A549 (cell line): Measurements from ENCODE around the gene USH1C. TPM values are rescaled to one million over a fixed set of nuclear protein-coding genes. Genes with fewer than 3 reads are reported as not detected.

Experiments
- ATAC-seq, 2 experiments: fragments of 200-7000 bp in 1 of 2; fragments of >200 bp in 1 of 2; cut with Nextera tagmentation in 1 of 2; cut with Tn5 transposase in 1 of 2; 3 replicates each; pipeline versions ENCODE4 v1.8.0 to v1.9.1; 2018 to 2020; ENCODE audit warnings: mild to moderate bottlenecking in 1 of 2, moderate library complexity in 1 of 2
- CTCF ChIA-PET: fragments of 300-600 bp; sonication (Branson Sonifier 250); formaldehyde crosslinking; extraction: SDS; loops from one replicate; lab custom pipeline; 2021; ENCODE audit warnings: antibody characterized with exemption, inconsistent platforms; lab: Yijun Ruan, JAX
- POLR2A ChIA-PET: fragments of 350-600 bp; formaldehyde crosslinking; extraction: SDS; loops from one replicate; lab custom pipeline; 2021; ENCODE audit warnings: antibody characterized with exemption, inconsistent platforms; lab: Yijun Ruan, JAX
- DNase-seq, 2 experiments: peaks; one replicate each; pipeline versions ENCODE4 v3.0.0 to v3.0.0-alpha.2; 2011 to 2016; ENCODE audit warnings: low read depth in 1 of 2, low spot score in 1 of 2
- FAIRE-seq: peaks from 2 replicates; lab custom pipeline; 2011; peaks lifted over from hg19 to GRCh38; lab: Jason Lieb, UNC
- H3K27ac ChIP-seq, 2 experiments: fragments of >200 bp; sonication (Bioruptor Twin); formaldehyde crosslinking; 3 replicates each; pipeline ENCODE4 v1.5.1; 2016 to 2017
- H3K4me1 ChIP-seq: fragments of >200 bp; sonication (Bioruptor Twin); formaldehyde crosslinking; 3 replicates; pipeline ENCODE4 v1.6.1; 2016
- H3K4me2 ChIP-seq: fragments of >200 bp; sonication (Bioruptor Twin); formaldehyde crosslinking; 3 replicates; pipeline ENCODE4 v1.6.1; 2016
- H3K4me3 ChIP-seq: fragments of >200 bp; sonication (Bioruptor Twin); formaldehyde crosslinking; 3 replicates; pipeline ENCODE4 v1.5.1; 2016
- H3K9me3 ChIP-seq: fragments of >200 bp; sonication (Bioruptor Twin); formaldehyde crosslinking; 3 replicates; pipeline ENCODE4 v1.6.1; 2016
- BHLHE40 ChIP-seq: IDR thresholded peaks from 2 replicates; pipeline ENCODE4 v1.6.1; 2012; ENCODE audit warnings: low read depth, low read length, inconsistent platforms
- CBX2 ChIP-seq: fragments of 200-600 bp; sonication (generic); IDR thresholded peaks from 2 replicates; pipeline ENCODE4 v1.6.1; 2016; ENCODE audit warnings: low read depth, mild to moderate bottlenecking, borderline replicate concordance
- CBX8 ChIP-seq: fragments of 200-600 bp; sonication (generic); IDR thresholded peaks from 2 replicates; pipeline ENCODE4 v1.6.1; 2016
- CHD2 ChIP-seq: fragments of 150-350 bp; IDR thresholded peaks from 2 replicates; pipeline ENCODE4 v1.6.1; 2014; ENCODE audit warnings: low read length; ENCODE audit not compliant: partially characterized antibody
- CTCF ChIP-seq: fragments of >200 bp; sonication (Bioruptor Twin); formaldehyde crosslinking; IDR thresholded peaks from 3 replicates; pipeline ENCODE4 v1.5.1; 2016
- EHF ChIP-seq: fragments of 250-450 bp; sonication (Bioruptor Pico); IDR thresholded peaks from 2 replicates; pipeline ENCODE4 v1.5.0; 2020; ENCODE audit warnings: mild to moderate bottlenecking
- EHMT2 ChIP-seq: fragments of 200-600 bp; sonication (generic); IDR thresholded peaks from 2 replicates; pipeline ENCODE4 v1.6.1; 2016; ENCODE audit warnings: antibody characterized with exemption, low read depth, mild to moderate bottlenecking, moderate library complexity
- EP300 ChIP-seq, 2 experiments: fragments of >200 bp; sonication (Bioruptor Twin); formaldehyde crosslinking; IDR thresholded peaks; 2 replicates in 1 of 2; 3 replicates in 1 of 2; pipeline ENCODE4 v1.6.1; 2016 to 2017
- ESRRA ChIP-seq: fragments of 150-350 bp; IDR thresholded peaks from 2 replicates; pipeline ENCODE4 v1.6.1; 2014; ENCODE audit warnings: mild to moderate bottlenecking, low read length, borderline replicate concordance
- FOSB ChIP-seq: fragments of 250-450 bp; sonication (Bioruptor Pico); IDR thresholded peaks from 2 replicates; pipeline ENCODE4 v1.5.0; 2020; ENCODE audit warnings: mild to moderate bottlenecking, moderate library complexity
- FOXS1 ChIP-seq: fragments of 250-450 bp; sonication (Bioruptor Pico); IDR thresholded peaks from 2 replicates; pipeline ENCODE4 v1.5.0; 2020; ENCODE audit warnings: mild to moderate bottlenecking, moderate library complexity
- HDAC2 ChIP-seq: fragments of 200-600 bp; sonication (generic); IDR thresholded peaks from 2 replicates; pipeline ENCODE4 v1.6.1; 2016
- HEYL ChIP-seq: fragments of 250-450 bp; sonication (Bioruptor Pico); IDR thresholded peaks from 2 replicates; pipeline ENCODE4 v1.8.0; 2021; ENCODE audit warnings: mild to moderate bottlenecking, moderate library complexity
- HMGXB4 ChIP-seq: fragments of 250-450 bp; sonication (Bioruptor Pico); IDR thresholded peaks from 2 replicates; pipeline ENCODE4 v1.5.0; 2021; ENCODE audit warnings: mild to moderate bottlenecking, moderate library complexity, borderline replicate concordance
- HOXA7 ChIP-seq: fragments of 250-450 bp; sonication (Bioruptor Pico); IDR thresholded peaks from 2 replicates; pipeline ENCODE4 v1.5.0; 2020; ENCODE audit warnings: mild to moderate bottlenecking, moderate library complexity
- HOXB5 ChIP-seq: fragments of 250-450 bp; sonication (Bioruptor Pico); IDR thresholded peaks from 2 replicates; pipeline ENCODE4 v1.5.0; 2020; ENCODE audit warnings: mild to moderate bottlenecking, moderate library complexity
- JUN ChIP-seq, 2 experiments: fragments of >200 bp; sonication (Bioruptor Twin); formaldehyde crosslinking; IDR thresholded peaks; 2 replicates in 1 of 2; 3 replicates in 1 of 2; pipeline ENCODE4 v1.6.1; 2016 to 2017
- JUNB ChIP-seq: fragments of >200 bp; sonication (Bioruptor Twin); formaldehyde crosslinking; IDR thresholded peaks from 2 replicates; pipeline ENCODE4 v1.6.1; 2016
- MYC ChIP-seq: IDR thresholded peaks from 2 replicates; pipeline ENCODE4 v1.6.1; 2012; ENCODE audit warnings: mild to moderate bottlenecking, inconsistent platforms, low read length, improper control_type of control experiment, borderline replicate concordance
- NFE2L2 ChIP-seq: fragments of 150-350 bp; conservative IDR thresholded peaks from 2 replicates; pipeline ENCODE4 v1.6.1; 2014; ENCODE audit warnings: low read length
- PHF8 ChIP-seq: fragments of 200-600 bp; sonication (generic); IDR thresholded peaks from 2 replicates; pipeline ENCODE4 v1.6.1; 2016; ENCODE audit warnings: low read depth, mild to moderate bottlenecking, antibody characterized with exemption, moderate library complexity, borderline replicate concordance
- POLR2A ChIP-seq: IDR thresholded peaks from 2 replicates; pipeline ENCODE4 v1.6.1; 2012; ENCODE audit warnings: mild to moderate bottlenecking, low read length
- RAD21 ChIP-seq, 2 experiments: fragments of >200 bp in 1 of 2; sonication (Bioruptor Twin) in 1 of 2; formaldehyde crosslinking in 1 of 2; IDR thresholded peaks in 1 of 2; conservative IDR thresholded peaks in 1 of 2; 2 replicates in 1 of 2; 3 replicates in 1 of 2; pipeline ENCODE4 v1.6.1; 2012 to 2018; ENCODE audit warnings: inconsistent platforms in 1 of 2
- RARB ChIP-seq: fragments of 250-450 bp; sonication (Bioruptor Pico); IDR thresholded peaks from 2 replicates; pipeline ENCODE4 v1.8.0; 2021; ENCODE audit warnings: mild to moderate bottlenecking, moderate library complexity
- RNF2 ChIP-seq: fragments of 200-600 bp; sonication (generic); IDR thresholded peaks from 2 replicates; pipeline ENCODE4 v1.6.1; 2016; ENCODE audit warnings: low read depth, mild to moderate bottlenecking, antibody characterized with exemption, moderate library complexity, borderline replicate concordance
- SMC3 ChIP-seq: fragments of >200 bp; sonication (Bioruptor Twin); formaldehyde crosslinking; IDR thresholded peaks from 3 replicates; pipeline ENCODE4 v1.6.1; 2018; ENCODE audit warnings: inconsistent platforms
- TFCP2L1 ChIP-seq: fragments of 250-450 bp; sonication (Bioruptor Pico); IDR thresholded peaks from 2 replicates; pipeline ENCODE4 v1.5.0; 2021; ENCODE audit warnings: mild to moderate bottlenecking
- TP53 ChIP-seq: fragments of 250-450 bp; sonication (Bioruptor Pico); IDR thresholded peaks from 2 replicates; pipeline ENCODE4 v1.5.0; 2021; ENCODE audit warnings: mild to moderate bottlenecking, moderate library complexity
- USF2 ChIP-seq: fragments of 450-650 bp; IDR thresholded peaks from 2 replicates; pipeline ENCODE4 v1.6.1; 2014; ENCODE audit warnings: antibody characterized with exemption
- ZNF302 ChIP-seq: fragments of 250-450 bp; sonication (Bioruptor Pico); IDR thresholded peaks from 2 replicates; pipeline ENCODE4 v1.9.0; 2021; ENCODE audit warnings: inconsistent platforms, mild to moderate bottlenecking, moderate library complexity
- ZSCAN20 ChIP-seq: fragments of 250-450 bp; sonication (Bioruptor Pico); IDR thresholded peaks from 2 replicates; pipeline ENCODE4 v1.8.0; 2022; ENCODE audit warnings: mild to moderate bottlenecking, moderate library complexity
- WGBS: methylation state at CpG from one replicate; pipeline ENCODE4 v1.1.6; 2017; ENCODE audit errors: missing lambda C conversion rate; 5-methylcytosine and 5-hydroxymethylcytosine counted together
- polyA plus RNA-seq, 4 experiments: library from polyadenylated mRNA; depleted of rRNA in 3 of 4; stranded (reverse); fragments of >200 nt; fragmentation: RNase III in 1 of 4; extraction: RNeasy Plus Mini Kit Qiagen cat#74134 plus additional on column Dnase treatment in 1 of 4; gene quantifications; 2 replicates in 3 of 4; 3 replicates in 1 of 4; pipeline ENCODE4 v1.2.3, GENCODE V29; 2011 to 2017

Gene USH1C
- polyA plus RNA-seq, 2 of the 4 experiments (the other 2 are of a cell fraction) = 3.2 to 8.6 TPM

- CTCF ChIA-PET = interaction anchor here (0.9 to 2.1 kb wide), 6 partner anchors 9 to 75 kb away, joined by 3 to 10 read pairs (median 3); partner anchors contain the start of gene KCNJ11
- TF ChIP-seq MYC (no peak), BHLHE40 (no peak), CBX8 (no peak), RNF2 (no peak), HEYL (CRISPR knock-in tag) (no peak), HOXB5 (CRISPR knock-in tag) (no peak), EHF (no peak), CHD2 (no peak), NFE2L2 (no peak), HDAC2 (no peak), ESRRA (no peak), ZNF302 (no peak), PHF8 (no peak), CTCF (no peak), JUN (IDR thresholded peaks at IDR 0.05) (no peak), HOXA7 (no peak), EHMT2 (no peak), POLR2A (no peak)
- TF ChIP-seq, all 56 proteins: peak for 0
- H3K4me1 ChIP-seq = no peaks in the 10 kb centered on the region
- no peak overlapping the region for H3K27ac ChIP-seq
- FAIRE-seq = no peak
- H3K4me3 ChIP-seq = no peak overlapping the region
- WGBS = 82% methylated on average over 11 of the region's 11 CpGs
- H3K4me2 ChIP-seq = no peak overlapping the region
- POLR2A ChIA-PET = no interaction called here
- ATAC-seq = no peak
- H3K9me3 ChIP-seq = no peaks in the 10 kb centered on the region
- no peak for DNase-seq
These were observed 80.6 kb downstream of the USH1C start for GRCh38 chr11:17463546-17464174.

GRCh38 chr11:17462940-17463339 lies 81.3 kb downstream of the USH1C start:
- DNase-seq = no peak
- ChIA-PET POLR2A (no interaction called here), CTCF (interaction anchor here (1.3 kb wide), 1 partner anchor 57 kb away, joined by 3 read pairs; no protein-coding TSS in a partner anchor)
- no peaks in the 10 kb centered on the region for H3K4me1 ChIP-seq
- no peak overlapping the region for H3K27ac ChIP-seq
- ATAC-seq = no peak
- TF ChIP-seq EP300 (IDR thresholded peaks at IDR 0.05) = no peak
- H3K9me3 ChIP-seq = no peaks in the 10 kb centered on the region
- no peak overlapping the region for H3K4me3 ChIP-seq
- no peak overlapping the region for H3K4me2 ChIP-seq
- no peak for FAIRE-seq
- 71% methylated on average over 12 of the region's 13 CpGs for WGBS

GRCh38 chr11:17460406-17460805 lies 83.8 kb downstream of the USH1C start:
- ChIA-PET POLR2A (no interaction called here), CTCF (interaction anchor here (1.2 to 1.7 kb wide), 5 partner anchors 13 to 77 kb away, joined by 3 to 6 read pairs (median 4); no protein-coding TSS in a partner anchor)
- ATAC-seq = no peak
- WGBS = 75% methylated on average over 12 of the region's 12 CpGs
- no peaks in the 10 kb centered on the region for H3K9me3 ChIP-seq
- H3K4me1 ChIP-seq = no peaks in the 10 kb centered on the region
- TF ChIP-seq JUNB (no peak), FOXS1 (CRISPR knock-in tag) (no peak), CBX2 (no peak), TFCP2L1 (CRISPR knock-in tag) (no peak), POLR2A (no peak), RAD21 (conservative IDR thresholded peaks at IDR 0.05 in 1 of 2, IDR thresholded peaks at IDR 0.05 in 1 of 2) (no peak), ZSCAN20 (no peak), USF2 (no peak), RARB (CRISPR knock-in tag) (no peak), HOXB5 (CRISPR knock-in tag) (no peak), CHD2 (no peak), JUN (IDR thresholded peaks at IDR 0.05) (no peak), EHMT2 (no peak), FOSB (CRISPR knock-in tag) (no peak), HMGXB4 (CRISPR knock-in tag) (no peak), SMC3 (no peak), TP53 (CRISPR knock-in tag) (no peak)
- FAIRE-seq = no peak
- no peak overlapping the region for H3K4me3 ChIP-seq
- DNase-seq = no peak
- no peak overlapping the region for H3K27ac ChIP-seq
- H3K4me2 ChIP-seq = no peak overlapping the region
